Prostate gland (tissue), 2 donors: ENCODE measurements around the gene TMTC1.

Experiments
- CTCF ChIP-seq, 4 experiments: fragments of 200-600 bp in 2 of 4; fragments of 450-650 bp in 2 of 4; sonication (generic) in 2 of 4; IDR thresholded peaks; 1 replicate in 3 of 4; 2 replicates in 1 of 4; pipeline ENCODE4 v1.5.1; 2016 to 2019; ENCODE audit warnings: antibody characterized with exemption in 4 of 4, mild to moderate bottlenecking in 2 of 4, moderate library complexity in 2 of 4
- POLR2AphosphoS5 ChIP-seq: sonication (generic); formaldehyde crosslinking; IDR thresholded peaks from one replicate; pipeline ENCODE4 v1.6.1; 2017; ENCODE audit warnings: antibody characterized with exemption

GRCh38 chr12:29505122-29505521 is 278.6 kb downstream of the TMTC1 start:
- no peak for TF ChIP-seq POLR2AphosphoS5
- no peak for TF ChIP-seq CTCF (IDR thresholded peaks at IDR 0.05)
